ENCODE results near the gene PKP1.

DNA sequence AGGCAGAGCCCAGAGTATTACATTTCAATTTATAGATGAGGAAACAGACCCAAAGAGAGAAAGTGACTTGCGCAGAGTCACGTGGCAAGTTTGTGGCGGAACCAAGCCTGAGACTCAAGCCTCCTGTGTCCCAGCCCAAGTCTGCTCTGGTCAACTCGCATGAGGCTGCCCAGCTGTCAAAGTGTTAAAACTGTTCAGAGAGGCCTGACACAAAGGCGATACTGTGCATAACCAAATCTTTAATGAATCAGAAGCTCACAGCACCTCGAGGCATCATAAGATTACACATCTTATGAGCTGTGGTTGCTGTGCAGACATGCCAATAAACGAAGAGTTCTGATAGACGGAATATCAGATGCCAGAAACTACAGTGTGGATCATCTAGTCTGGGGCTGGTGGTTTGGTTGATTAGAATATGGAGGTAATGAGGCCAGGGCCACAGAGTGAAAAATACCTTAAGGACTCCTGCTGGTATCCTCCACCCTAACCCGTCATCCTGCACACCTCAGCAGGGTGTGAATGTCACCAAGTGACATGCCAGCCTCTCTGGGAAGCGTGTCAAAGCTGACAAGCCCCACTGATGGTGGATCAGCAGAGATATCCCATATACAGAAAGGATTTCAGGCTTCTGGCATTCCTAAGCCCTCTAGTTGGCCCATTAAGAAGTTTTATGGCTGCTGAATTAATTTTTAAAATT lies 52.0 kb downstream of the PKP1 start:
- TF ChIP-seq EZH2 (IDR thresholded peaks at IDR 0.05) (no peak), CTCF (IDR thresholded peaks at IDR 0.05) (no peak)
